ENCODE results near the gene GIT1.

Gene GIT1

GRCh38 chr17:29589524-29590410, at the start of gene GIT1:
Gene GIT1 (minus strand): TSS chr17:29589648. CDS start chr17:29589378, 270 bp downstream.
- no peak for DNase-seq (ENCODE audit: low spot score)

- DNase-seq (ENCODE audit: low spot score), result no peak
Measured at GRCh38 chr17:29633886-29634285, 44.4 kb upstream of the GIT1 start.

GRCh38 chr17:29630630-29631193, 41.3 kb upstream of the GIT1 start:
- DNase-seq (ENCODE audit: low spot score), result no peak

- no peak for DNase-seq (ENCODE audit: low spot score)
Measured at GRCh38 chr17:29629839-29630238, 40.4 kb upstream of the GIT1 start.

- no peak for DNase-seq (ENCODE audit: low spot score)
Measured at GRCh38 chr17:29628644-29629043, 39.2 kb upstream of the GIT1 start.

GRCh38 chr17:29627951-29628350, 38.5 kb upstream of the GIT1 start:
- no peak for DNase-seq (ENCODE audit: low spot score)

GRCh38 chr17:29625037-29625750, 35.7 kb upstream of the GIT1 start:
- DNase-seq (ENCODE audit: low spot score), result no peak

- DNase-seq (ENCODE audit: low spot score), result no peak
Measured at GRCh38 chr17:29624586-29624985, 35.1 kb upstream of the GIT1 start.

- DNase-seq (ENCODE audit: low spot score), result no peak
Measured at GRCh38 chr17:29623283-29623647, 33.8 kb upstream of the GIT1 start.

GRCh38 chr17:29622337-29623282, 33.2 kb upstream of the GIT1 start, which contains the start of gene CORO6:
Gene CORO6 (minus strand): TSS chr17:29622912. CDS start chr17:29621421, 1,491 bp downstream.
- no peak for DNase-seq (ENCODE audit: low spot score)

- DNase-seq (ENCODE audit: low spot score), result no peak
Measured at GRCh38 chr17:29621751-29622194, 32.3 kb upstream of the GIT1 start.

GRCh38 chr17:29620779-29621500, 31.5 kb upstream of the GIT1 start:
- no peak for DNase-seq (ENCODE audit: low spot score)

GRCh38 chr17:29620271-29620670, 30.8 kb upstream of the GIT1 start:
- DNase-seq (ENCODE audit: low spot score), result no peak

- no peak for DNase-seq (ENCODE audit: low spot score)
Measured at GRCh38 chr17:29619251-29619650, 29.8 kb upstream of the GIT1 start.

- DNase-seq (ENCODE audit: low spot score), result no peak
Measured at GRCh38 chr17:29618272-29619065, 29.0 kb upstream of the GIT1 start.

- no peak for DNase-seq (ENCODE audit: low spot score)
Measured at GRCh38 chr17:29617481-29618271, 28.2 kb upstream of the GIT1 start.

GRCh38 chr17:29617125-29617480, 27.7 kb upstream of the GIT1 start:
- peak; percentile 87 for DNase-seq (ENCODE audit: low spot score)

GRCh38 chr17:29616300-29617048, 27.0 kb upstream of the GIT1 start:
- no peak for DNase-seq (ENCODE audit: low spot score)

Data from kidney capillary endothelial cell (primary cell).